ENCODE results near the gene SEC61A1.

The SEC61A1 gene

GRCh38 chr3:128077202-128077624 lies 25.0 kb downstream of the SEC61A1 start:
- Histone ChIP-seq H3K27ac (replicated peaks; ENCODE audit: low read length) (no peak overlapping the region), H2BK5ac (ENCODE audit: low read length) (no peak overlapping the region), H3K27me3 (ENCODE audit: control insufficient read depth in 3 of 3, insufficient read depth in 3 of 3, low read depth in 1 of 3, low read length in 3 of 3) (peaks cover 0 to 16% (median 0%) of the 10 kb centered on the region in 3 experiments), H3K9ac (ENCODE audit: low read depth, low read length, poor library complexity) (peak overlapping the region; percentile 77), H3K4me2 (ENCODE audit: insufficient read depth, low read length, poor library complexity, severe bottlenecking) (peak overlapping the region; percentile 82), H3K18ac (ENCODE audit: low read length) (peak overlapping the region; percentile 84), H2BK12ac (ENCODE audit: low read length) (peak overlapping the region; percentile 30), H3K23ac (ENCODE audit: low read depth, low read length, poor library complexity) (peak overlapping the region; percentile 47), H4K91ac (ENCODE audit: low read depth, low read length, poor library complexity) (no peak overlapping the region), H2AK5ac (ENCODE audit: low read depth, low read length) (no peak overlapping the region), H2BK120ac (ENCODE audit: low read depth, low read length) (no peak overlapping the region), H3K14ac (ENCODE audit: low read length) (no peak overlapping the region), H3K4me1 (ENCODE audit: control insufficient read depth in 2 of 2, insufficient read depth in 1 of 2, low read depth in 1 of 2, low read length in 2 of 2) (peaks cover 0 to 19% of the 10 kb centered on the region in 2 donors), H3K9me3 (replicated peaks in 1 of 2; ENCODE audit: control insufficient read depth in 2 of 2, insufficient read depth in 1 of 2, low read depth in 1 of 2, low read length in 2 of 2) (no peaks in the 10 kb centered on the region), H2BK15ac (ENCODE audit: low read length) (no peak overlapping the region), H2AFZ (ENCODE audit: low read length) (no peak overlapping the region), H3K79me1 (ENCODE audit: low read depth, low read length) (peaks cover 5% of the 10 kb centered on the region), H3K4me3 (ENCODE audit: low read length in 2 of 2) (peak overlapping the region in 1 of 2 donors; percentile 75), H4K8ac (ENCODE audit: low read depth, low read length) (no peak overlapping the region), H3K36me3 (replicated peaks in 1 of 2; ENCODE audit: control insufficient read depth in 2 of 2, insufficient read depth in 2 of 2, low read length in 2 of 2) (peaks cover 26 to 81% of the 10 kb centered on the region in 2 donors), H3K4ac (ENCODE audit: low read length) (no peak overlapping the region)
- WGBS, 2 donors (ENCODE audit: extremely low coverage in 2 of 2, insufficient read length in 2 of 2, insufficient replicate concordance in 1 of 2) = no CpG with 5 or more reads among the region's 11 CpGs
- DNase-seq (ENCODE audit: low spot score) = no peak

- Histone ChIP-seq H2BK5ac (ENCODE audit: low read length) (no peak overlapping the region), H3K4me2 (ENCODE audit: insufficient read depth, low read length, poor library complexity, severe bottlenecking) (no peak overlapping the region), H4K8ac (ENCODE audit: low read depth, low read length) (no peak overlapping the region), H3K9me3 (replicated peaks in 1 of 2; ENCODE audit: control insufficient read depth in 2 of 2, insufficient read depth in 1 of 2, low read depth in 1 of 2, low read length in 2 of 2) (no peaks in the 10 kb centered on the region), H3K18ac (ENCODE audit: low read length) (peak overlapping the region; percentile 84), H3K9ac (ENCODE audit: low read depth, low read length, poor library complexity) (no peak overlapping the region), H2AK5ac (ENCODE audit: low read depth, low read length) (no peak overlapping the region), H3K4me1 (ENCODE audit: control insufficient read depth in 2 of 2, insufficient read depth in 1 of 2, low read depth in 1 of 2, low read length in 2 of 2) (peaks cover 0 to 19% of the 10 kb centered on the region in 2 donors), H2AFZ (ENCODE audit: low read length) (no peak overlapping the region), H2BK120ac (ENCODE audit: low read depth, low read length) (no peak overlapping the region), H3K4ac (ENCODE audit: low read length) (no peak overlapping the region), H2BK15ac (ENCODE audit: low read length) (no peak overlapping the region), H3K27ac (replicated peaks; ENCODE audit: low read length) (no peak overlapping the region), H3K36me3 (replicated peaks in 1 of 2; ENCODE audit: control insufficient read depth in 2 of 2, insufficient read depth in 2 of 2, low read length in 2 of 2) (peaks cover 27 to 81% of the 10 kb centered on the region in 2 donors), H2BK12ac (ENCODE audit: low read length) (peak overlapping the region; percentile 30), H3K27me3 (ENCODE audit: control insufficient read depth in 3 of 3, insufficient read depth in 3 of 3, low read depth in 1 of 3, low read length in 3 of 3) (peaks cover 0 to 16% (median 0%) of the 10 kb centered on the region in 3 experiments), H3K4me3 (ENCODE audit: low read length in 2 of 2) (no peak overlapping the region), H3K14ac (ENCODE audit: low read length) (no peak overlapping the region), H3K79me1 (ENCODE audit: low read depth, low read length) (peaks cover 5% of the 10 kb centered on the region), H3K23ac (ENCODE audit: low read depth, low read length, poor library complexity) (peak overlapping the region; percentile 47), H4K91ac (ENCODE audit: low read depth, low read length, poor library complexity) (no peak overlapping the region)
- no peak for DNase-seq (ENCODE audit: low spot score)
- no CpG with 5 or more reads among the region's 1 CpG for WGBS, 2 donors (ENCODE audit: extremely low coverage in 2 of 2, insufficient read length in 2 of 2, insufficient replicate concordance in 1 of 2)
Observed at GRCh38 chr3:128077665-128078064, 25.4 kb downstream of the SEC61A1 start.

GRCh38 chr3:128078322-128078721 lies 26.1 kb downstream of the SEC61A1 start:
- Histone ChIP-seq H3K4me2 (ENCODE audit: insufficient read depth, low read length, poor library complexity, severe bottlenecking) (no peak overlapping the region), H2BK5ac (ENCODE audit: low read length) (no peak overlapping the region), H2AFZ (ENCODE audit: low read length) (no peak overlapping the region), H2BK15ac (ENCODE audit: low read length) (no peak overlapping the region), H3K27me3 (ENCODE audit: control insufficient read depth in 3 of 3, insufficient read depth in 3 of 3, low read depth in 1 of 3, low read length in 3 of 3) (peaks cover 0 to 16% (median 0%) of the 10 kb centered on the region in 3 experiments), H3K4me1 (ENCODE audit: control insufficient read depth in 2 of 2, insufficient read depth in 1 of 2, low read depth in 1 of 2, low read length in 2 of 2) (peaks cover 0 to 19% of the 10 kb centered on the region in 2 donors), H3K4me3 (ENCODE audit: low read length in 2 of 2) (no peak overlapping the region), H3K23ac (ENCODE audit: low read depth, low read length, poor library complexity) (no peak overlapping the region), H3K9me3 (replicated peaks in 1 of 2; ENCODE audit: control insufficient read depth in 2 of 2, insufficient read depth in 1 of 2, low read depth in 1 of 2, low read length in 2 of 2) (no peaks in the 10 kb centered on the region), H3K4ac (ENCODE audit: low read length) (no peak overlapping the region), H3K79me1 (ENCODE audit: low read depth, low read length) (peaks cover 1% of the 10 kb centered on the region), H2AK5ac (ENCODE audit: low read depth, low read length) (no peak overlapping the region), H3K27ac (replicated peaks; ENCODE audit: low read length) (no peak overlapping the region), H2BK12ac (ENCODE audit: low read length) (no peak overlapping the region), H4K91ac (ENCODE audit: low read depth, low read length, poor library complexity) (no peak overlapping the region), H3K18ac (ENCODE audit: low read length) (no peak overlapping the region), H2BK120ac (ENCODE audit: low read depth, low read length) (no peak overlapping the region), H3K9ac (ENCODE audit: low read depth, low read length, poor library complexity) (no peak overlapping the region), H3K36me3 (replicated peaks in 1 of 2; ENCODE audit: control insufficient read depth in 2 of 2, insufficient read depth in 2 of 2, low read length in 2 of 2) (peaks cover 28 to 81% of the 10 kb centered on the region in 2 donors), H4K8ac (ENCODE audit: low read depth, low read length) (no peak overlapping the region), H3K14ac (ENCODE audit: low read length) (no peak overlapping the region)
- DNase-seq (ENCODE audit: low spot score) = no peak
- WGBS, 2 donors (ENCODE audit: extremely low coverage in 2 of 2, insufficient read length in 2 of 2, insufficient replicate concordance in 1 of 2) = no CpG with 5 or more reads among the region's 5 CpGs

- no peak overlapping the region for H2BK12ac ChIP-seq (ENCODE audit: low read length)
- peaks cover 0 to 16% (median 0%) of the 10 kb centered on the region in 3 experiments for H3K27me3 ChIP-seq (ENCODE audit: control insufficient read depth in 3 of 3, insufficient read depth in 3 of 3, low read depth in 1 of 3, low read length in 3 of 3)
- H3K23ac ChIP-seq (ENCODE audit: low read depth, low read length, poor library complexity) = no peak overlapping the region
- H3K4me1 ChIP-seq (ENCODE audit: control insufficient read depth in 2 of 2, insufficient read depth in 1 of 2, low read depth in 1 of 2, low read length in 2 of 2) = peaks cover 0 to 19% of the 10 kb centered on the region in 2 donors
- H3K4ac ChIP-seq (ENCODE audit: low read length) = no peak overlapping the region
- H4K91ac ChIP-seq (ENCODE audit: low read depth, low read length, poor library complexity) = no peak overlapping the region
- H3K18ac ChIP-seq (ENCODE audit: low read length) = no peak overlapping the region
- DNase-seq (ENCODE audit: low spot score) = no peak
- no peak overlapping the region for H3K9ac ChIP-seq (ENCODE audit: low read depth, low read length, poor library complexity)
- H3K4me2 ChIP-seq (ENCODE audit: insufficient read depth, low read length, poor library complexity, severe bottlenecking) = no peak overlapping the region
- no CpG with 5 or more reads among the region's 8 CpGs for WGBS, 2 donors (ENCODE audit: extremely low coverage in 2 of 2, insufficient read length in 2 of 2, insufficient replicate concordance in 1 of 2)
- H2BK120ac ChIP-seq (ENCODE audit: low read depth, low read length) = no peak overlapping the region
- no peak overlapping the region for H3K4me3 ChIP-seq (ENCODE audit: low read length in 2 of 2)
- no peak overlapping the region for H4K8ac ChIP-seq (ENCODE audit: low read depth, low read length)
- H2BK15ac ChIP-seq (ENCODE audit: low read length) = no peak overlapping the region
- H3K14ac ChIP-seq (ENCODE audit: low read length) = no peak overlapping the region
- H3K9me3 ChIP-seq (replicated peaks in 1 of 2; ENCODE audit: control insufficient read depth in 2 of 2, insufficient read depth in 1 of 2, low read depth in 1 of 2, low read length in 2 of 2) = no peaks in the 10 kb centered on the region
- no peak overlapping the region for H3K27ac ChIP-seq (replicated peaks; ENCODE audit: low read length)
- H3K36me3 ChIP-seq (replicated peaks in 1 of 2; ENCODE audit: control insufficient read depth in 2 of 2, insufficient read depth in 2 of 2, low read length in 2 of 2) = peaks cover 26 to 79% of the 10 kb centered on the region in 2 donors
- no peak overlapping the region for H2AK5ac ChIP-seq (ENCODE audit: low read depth, low read length)
- H2AFZ ChIP-seq (ENCODE audit: low read length) = no peak overlapping the region
- H3K79me1 ChIP-seq (ENCODE audit: low read depth, low read length) = no peaks in the 10 kb centered on the region
- no peak overlapping the region for H2BK5ac ChIP-seq (ENCODE audit: low read length)
Observed at GRCh38 chr3:128078875-128079274, 26.6 kb downstream of the SEC61A1 start.

All from neuronal stem cell (in vitro differentiated cells).